IPS-NIHi7 (cell line): Measurements from ENCODE around the gene GRK5.

Experiments used
- DNase-seq: peaks from one replicate; pipeline ENCODE4 v3.0.0; 2012; ENCODE audit warnings: mixed read lengths; ENCODE audit errors: extremely low spot score

GRK5 gene

GRCh38 chr10:119341459-119342301 lies 134.3 kb downstream of the GRK5 start:
- DNase-seq: no peak

DNA sequence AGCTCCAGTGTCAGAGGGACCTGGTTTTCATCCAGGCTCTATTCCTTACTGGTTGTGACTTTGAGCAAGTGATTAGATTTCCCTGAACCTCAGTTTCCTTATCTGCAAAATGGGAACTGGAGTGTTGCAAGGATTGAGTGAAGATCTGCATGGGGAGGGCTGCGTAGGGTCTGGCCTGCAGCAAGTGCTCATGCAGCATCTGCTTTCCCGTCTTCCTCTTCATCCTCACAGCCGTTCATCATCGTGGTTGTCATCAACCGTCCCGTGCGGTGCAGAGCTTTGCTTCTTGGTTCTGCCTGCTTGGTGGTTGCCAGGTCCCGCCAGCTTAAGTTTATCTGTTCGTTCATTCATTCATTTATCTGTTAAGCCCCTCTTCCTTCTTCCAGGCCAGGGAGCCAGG lies 135.0 kb downstream of the GRK5 start:
- DNase-seq: no peak

GRCh38 chr10:119343011-119343601 lies 135.7 kb downstream of the GRK5 start:
- DNase-seq: no peak

DNA sequence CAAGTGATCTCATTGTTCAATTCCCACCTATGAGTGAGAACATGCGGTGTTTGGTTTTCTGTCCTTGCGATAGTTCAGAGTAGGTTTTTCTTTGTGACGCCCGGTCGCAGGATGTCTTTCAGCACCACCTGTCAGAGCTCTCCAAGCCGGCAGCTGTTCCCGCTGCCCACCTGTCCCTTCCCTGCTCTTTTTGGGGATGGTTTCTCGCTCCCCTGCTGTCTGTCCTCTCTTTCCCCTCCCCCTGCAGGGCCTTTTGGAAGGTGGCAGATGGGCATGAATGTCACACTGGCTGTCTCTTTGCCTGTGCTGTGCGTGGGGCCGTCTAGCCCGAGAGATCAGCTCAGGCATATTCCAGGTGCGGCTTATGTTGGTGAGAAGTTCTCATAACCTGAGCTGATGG lies 137.0 kb downstream of the GRK5 start:
- no peak for DNase-seq

DNA sequence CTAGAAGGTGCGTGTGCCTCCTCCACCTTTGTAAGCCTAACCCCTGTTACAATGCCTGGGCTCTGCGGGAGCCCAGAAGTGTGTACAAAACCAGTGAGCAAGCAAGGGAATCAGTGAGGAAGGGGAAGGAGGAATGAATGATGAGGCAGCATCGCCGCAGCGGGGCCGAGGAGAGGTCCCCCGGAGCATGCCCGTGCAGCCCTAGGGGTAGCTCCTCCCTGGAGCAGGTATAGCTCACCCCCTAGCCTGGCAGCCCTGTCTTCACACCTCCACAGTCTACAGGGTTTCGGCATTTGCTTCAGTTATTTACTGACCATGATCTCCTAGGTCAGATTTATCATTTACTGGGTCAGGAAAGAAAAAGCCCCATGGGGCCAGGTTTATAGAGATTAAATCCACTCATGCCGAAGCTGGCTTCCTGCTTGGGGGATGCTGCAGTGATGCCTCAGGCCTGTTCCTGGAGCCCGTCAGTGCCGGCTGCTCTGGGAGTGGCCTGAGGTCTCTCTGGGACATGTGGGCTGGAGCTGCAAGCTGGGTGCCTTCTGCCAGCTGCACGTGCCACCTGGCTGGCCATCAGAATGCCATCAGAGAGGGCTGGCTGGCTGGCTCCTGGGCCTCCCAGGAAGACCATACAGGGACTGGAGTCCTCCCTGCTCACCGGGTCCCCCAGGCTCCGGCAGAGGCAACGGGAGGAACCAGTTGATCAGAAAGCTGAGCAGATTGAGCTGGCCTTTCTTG lies 138.9 kb downstream of the GRK5 start:
- DNase-seq: no peak

DNA sequence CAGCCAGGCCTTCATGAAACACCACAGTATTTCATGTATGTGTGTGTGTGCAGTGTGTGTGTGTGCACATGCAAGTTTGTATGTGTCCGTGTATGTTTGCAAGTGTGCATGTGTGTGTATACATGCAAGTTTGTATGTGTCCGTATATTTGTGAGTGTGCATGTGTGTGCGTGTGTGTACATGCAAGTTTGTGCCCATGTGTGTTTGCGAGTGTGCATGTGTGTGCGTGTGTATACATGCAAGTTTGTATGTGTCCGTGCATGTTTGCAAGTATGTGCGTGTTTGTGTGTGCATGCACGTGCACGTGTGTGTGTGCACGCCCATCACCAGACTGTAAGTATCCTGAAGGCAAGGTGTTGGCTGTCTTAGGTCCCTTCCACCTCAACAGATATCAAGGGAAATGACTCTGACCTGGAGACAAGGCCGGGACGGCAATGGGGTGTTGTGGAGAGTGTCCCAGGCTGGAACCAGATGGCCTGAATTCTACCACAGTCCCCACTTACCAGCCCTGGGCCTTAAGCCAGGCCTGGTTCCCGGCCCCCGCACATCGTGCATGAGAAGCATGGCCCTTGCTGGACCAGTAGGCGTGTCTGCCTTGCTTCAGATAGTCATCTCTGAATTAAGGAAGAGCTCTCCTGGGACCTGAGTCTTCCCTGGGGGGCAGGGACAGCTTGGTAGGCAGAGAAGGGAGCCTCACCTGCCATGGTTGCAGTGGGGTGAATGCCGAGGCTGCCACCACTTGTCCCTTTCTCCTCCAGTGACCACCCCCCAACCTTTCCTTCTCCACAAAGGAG lies 140.0 kb downstream of the GRK5 start:
- no peak for DNase-seq

GRCh38 chr10:119348106-119348505 lies 140.7 kb downstream of the GRK5 start:
- DNase-seq: no peak

DNA sequence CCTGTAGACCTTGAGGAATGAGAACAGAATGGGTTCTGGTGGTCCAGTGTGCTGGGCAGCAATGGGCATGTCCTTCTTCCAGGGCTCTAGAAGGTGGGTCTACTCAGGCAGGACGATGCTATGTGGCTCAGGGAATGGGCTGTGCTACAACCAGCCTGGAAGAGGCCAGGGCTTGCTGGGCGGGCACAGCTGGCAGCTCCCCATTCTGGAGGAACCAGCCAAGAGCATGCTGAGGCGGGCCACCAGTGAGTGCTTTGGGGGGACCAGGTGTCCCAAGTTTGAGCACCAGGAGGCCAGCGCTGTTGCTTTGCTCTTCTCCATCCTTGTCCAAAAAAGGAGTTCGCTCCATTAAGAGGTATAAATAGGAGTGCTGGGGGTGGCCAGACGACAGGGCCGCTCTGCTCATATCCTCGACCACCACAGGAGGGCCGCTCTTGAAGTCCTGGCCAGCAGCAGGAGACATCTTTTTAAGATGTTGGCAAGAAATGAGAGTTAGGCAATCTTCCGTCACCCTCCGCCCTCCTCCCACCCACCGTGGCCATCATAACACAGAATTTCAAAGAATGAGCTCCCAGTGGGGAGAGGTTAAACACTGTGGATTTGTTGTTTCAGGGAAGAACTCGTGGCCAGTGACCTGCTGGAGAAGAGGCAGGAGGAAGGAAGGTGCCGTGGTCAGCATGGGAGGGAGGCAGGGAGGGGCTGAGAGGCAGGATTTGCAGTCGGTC lies 141.3 kb downstream of the GRK5 start:
- DNase-seq: no peak

DNA sequence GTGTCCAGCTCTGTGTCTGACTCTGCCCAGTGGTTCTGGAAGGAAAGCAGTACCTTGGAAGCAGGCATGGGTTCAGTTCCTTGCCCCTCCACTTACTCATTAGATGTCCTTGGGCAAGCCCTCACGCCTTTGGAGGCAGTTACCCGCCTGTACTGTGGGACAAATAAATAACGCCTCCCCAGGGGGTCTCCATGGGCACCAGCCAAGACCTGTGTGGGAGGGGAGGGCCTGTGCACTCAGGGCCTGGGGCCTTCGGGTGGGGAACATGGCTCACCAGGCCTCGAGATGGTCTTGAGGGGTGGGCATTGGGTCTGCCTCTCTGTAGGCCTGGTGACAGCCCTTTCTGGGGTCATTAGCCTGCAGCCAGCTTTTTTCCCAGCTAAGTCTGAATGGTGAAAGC lies 142.0 kb downstream of the GRK5 start:
- DNase-seq: no peak

- no peak for DNase-seq
These were observed 142.6 kb downstream of the GRK5 start for GRCh38 chr10:119349937-119350501.

DNA sequence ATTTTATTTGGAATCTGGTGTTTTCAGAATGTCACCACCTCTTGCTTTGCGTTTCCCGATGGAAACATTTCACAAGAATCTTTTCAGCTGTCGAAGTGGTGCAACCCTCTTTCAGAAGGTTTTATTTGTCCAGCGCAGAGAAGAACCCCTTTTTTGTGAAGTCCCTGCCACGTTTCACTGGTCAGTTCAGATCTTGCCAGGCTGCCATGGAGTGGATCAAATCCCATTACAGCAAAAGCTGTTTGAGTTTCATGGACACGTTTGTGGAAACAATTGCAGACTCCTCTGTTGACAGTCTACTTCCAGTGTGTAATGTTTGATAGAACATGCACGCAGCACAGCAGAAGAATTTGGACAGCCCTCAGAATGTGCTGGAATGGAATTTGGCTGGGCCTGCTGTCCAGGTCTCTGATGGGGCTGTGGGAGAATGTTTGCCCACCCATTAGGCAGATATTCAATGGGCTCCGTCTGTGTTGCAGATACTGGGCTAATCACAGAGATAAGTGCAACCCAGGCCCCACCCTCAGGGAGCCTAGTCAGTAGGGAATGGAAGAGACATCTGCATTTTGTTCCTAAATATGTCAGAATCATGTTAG lies 143.2 kb downstream of the GRK5 start:
- DNase-seq: no peak

GRCh38 chr10:119351189-119351588 lies 143.8 kb downstream of the GRK5 start:
- no peak for DNase-seq

DNA sequence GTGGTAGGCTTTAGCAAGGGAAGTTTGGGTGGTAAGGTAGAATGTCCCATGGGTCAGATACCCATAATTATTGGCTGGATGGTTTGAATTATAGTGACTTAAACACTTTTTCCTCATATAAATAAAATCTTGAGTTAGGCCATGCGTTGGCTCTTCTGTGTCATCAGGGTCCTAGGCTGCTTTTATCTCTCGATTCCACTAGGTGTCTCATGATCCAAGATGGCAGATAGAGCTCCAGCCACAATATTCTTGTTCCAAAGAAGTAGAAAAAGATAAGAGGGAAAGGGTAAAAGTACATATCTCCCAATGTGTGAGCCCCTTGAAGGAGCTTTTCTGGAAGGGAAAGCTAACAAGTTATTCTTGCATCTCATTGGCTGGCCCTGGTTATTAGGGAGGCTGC lies 144.7 kb downstream of the GRK5 start:
- DNase-seq: no peak

GRCh38 chr10:119352807-119353206 lies 145.4 kb downstream of the GRK5 start:
- no peak for DNase-seq

DNA sequence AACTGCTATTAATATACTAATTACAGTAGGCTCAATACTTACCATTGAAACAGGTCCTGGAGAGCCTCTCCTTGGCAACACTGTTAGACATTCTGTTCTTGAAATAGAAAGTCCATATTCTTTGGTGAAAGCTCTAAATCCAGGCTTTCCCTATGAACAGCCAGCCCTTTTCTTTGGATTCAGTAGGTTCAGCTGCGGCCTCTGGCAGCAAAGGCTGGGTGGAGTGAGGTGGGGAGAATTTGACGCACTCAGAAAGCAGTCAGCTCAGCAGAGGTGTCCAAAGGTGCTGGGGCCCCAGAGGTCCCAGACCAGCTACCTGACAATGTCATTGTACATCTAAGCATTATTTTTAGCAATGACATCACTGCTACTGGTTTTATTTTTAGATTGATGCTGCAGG lies 146.1 kb downstream of the GRK5 start:
- no peak for DNase-seq

DNA sequence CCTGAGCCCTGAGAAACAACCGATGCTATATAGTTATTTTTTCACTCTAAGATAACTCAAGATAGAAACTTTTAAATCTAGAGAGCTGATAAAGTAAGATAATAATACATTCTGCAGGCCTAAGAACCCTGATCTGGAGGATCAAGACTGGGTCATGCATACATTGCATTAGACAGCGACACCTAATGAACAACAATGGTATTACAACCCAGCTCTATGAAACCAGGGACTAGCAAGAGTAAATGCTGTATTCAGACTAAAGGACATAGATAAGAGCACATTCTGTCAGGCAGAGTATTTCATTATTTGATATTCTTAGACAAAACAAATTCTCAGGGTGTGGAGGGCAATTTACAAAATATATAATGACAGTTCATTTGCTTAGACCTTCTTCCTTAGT lies 148.6 kb downstream of the GRK5 start:
- no peak for DNase-seq

DNA sequence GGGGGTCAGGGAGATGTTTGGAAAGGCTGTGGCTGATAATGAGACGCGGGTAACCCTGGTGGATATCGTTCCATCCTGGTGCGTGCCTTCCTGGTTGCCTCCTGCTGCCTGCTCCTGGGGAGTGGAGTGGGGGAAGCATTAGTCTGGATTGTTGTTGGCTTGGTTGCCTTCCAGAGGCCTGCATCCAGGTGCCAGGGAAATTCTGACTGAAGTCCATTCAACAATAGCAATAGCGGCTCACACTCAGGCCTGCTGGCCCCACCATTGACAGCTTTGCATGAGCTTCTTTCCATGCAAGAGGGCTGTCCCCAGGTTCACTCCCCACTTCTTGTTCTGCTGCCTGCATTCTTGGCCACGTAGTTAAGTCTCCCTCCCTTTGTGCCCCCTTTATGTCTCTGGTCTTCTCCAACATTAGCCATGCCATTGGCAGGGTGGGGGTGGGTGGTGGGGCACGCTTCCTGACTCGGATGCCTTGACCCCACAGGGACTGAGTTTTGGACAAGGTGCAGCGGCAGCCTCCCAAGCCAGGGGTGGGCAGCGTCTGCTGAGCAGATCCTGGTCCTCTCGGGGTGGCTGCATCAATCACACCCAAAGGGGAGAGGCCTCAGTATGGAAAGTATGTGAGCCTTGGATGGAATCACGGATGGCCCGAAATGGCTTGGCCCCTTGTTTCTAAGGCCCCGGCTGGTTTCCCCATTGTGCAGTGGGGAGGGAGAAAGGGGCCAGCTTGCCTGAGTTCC lies 150.2 kb downstream of the GRK5 start:
- DNase-seq: no peak

DNA sequence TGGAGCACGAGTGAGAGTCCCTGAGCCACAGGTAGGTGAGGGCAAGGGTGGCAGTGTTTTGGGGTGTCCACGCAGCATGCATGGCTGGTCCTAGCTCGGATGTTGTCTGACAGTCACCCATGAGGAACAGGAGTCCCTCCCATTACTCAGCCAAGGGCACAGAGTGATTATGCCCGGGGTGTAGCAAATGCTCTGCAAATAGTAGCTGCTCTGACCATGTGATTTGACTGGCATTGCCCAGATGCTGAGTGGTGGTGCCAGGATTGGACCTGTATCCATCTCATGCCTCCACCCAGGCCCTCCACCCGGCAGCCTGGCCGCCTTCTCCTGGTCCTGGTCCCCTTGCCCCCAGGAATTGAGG lies 150.8 kb downstream of the GRK5 start:
- no peak for DNase-seq

GRCh38 chr10:119358567-119358966 lies 151.2 kb downstream of the GRK5 start:
- DNase-seq: no peak

GRCh38 chr10:119359025-119359424 lies 151.7 kb downstream of the GRK5 start:
- no peak for DNase-seq
